ENCODE results near the gene BLOC1S6. TPM values are rescaled to one million over a fixed set of nuclear protein-coding genes. Genes with fewer than 3 reads are reported as not detected.

The BLOC1S6 gene
- total RNA-seq, 1 donor from 2014 or later, result 64.2 TPM

DNA sequence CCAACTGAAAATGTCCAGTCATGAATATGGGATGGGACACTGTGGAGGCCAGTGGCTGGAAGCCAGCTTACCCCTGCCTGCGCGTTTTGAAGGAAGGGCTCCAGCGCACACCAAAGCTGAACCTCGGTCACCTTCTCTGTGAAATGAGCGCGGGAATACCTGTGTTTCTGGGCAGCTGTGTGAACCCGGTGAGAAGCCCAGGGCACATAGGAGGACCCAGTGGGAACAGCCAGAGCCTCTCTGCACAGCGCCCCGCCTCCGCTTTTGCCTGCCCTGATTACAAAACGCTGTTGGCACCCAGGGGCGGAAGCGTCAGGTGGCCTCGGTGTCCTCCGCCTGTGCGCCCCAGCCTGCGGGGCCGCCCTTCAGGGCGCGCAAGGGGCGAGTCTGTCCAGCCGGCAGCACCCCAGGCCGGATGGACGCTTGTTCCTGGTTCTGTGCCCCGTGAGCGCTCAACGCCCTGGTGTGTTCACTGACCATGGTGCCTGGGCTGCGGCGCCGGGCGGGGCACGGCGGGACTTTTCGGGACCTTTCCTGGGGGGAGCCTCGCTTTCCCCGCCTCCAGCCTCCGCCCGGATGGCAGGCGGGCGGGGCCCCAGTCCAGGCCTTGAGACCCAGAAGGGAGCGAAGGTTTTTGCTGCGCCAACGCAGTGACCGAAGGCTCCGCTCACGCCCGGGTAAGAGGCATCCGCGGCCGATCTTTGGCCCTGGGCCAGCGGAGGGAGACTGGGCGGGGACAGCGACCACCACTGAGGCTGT, 47.4 kb downstream of the BLOC1S6 start, which contains the start of gene SQOR:
SQOR (plus strand) TSS at position 598 of the 759 bp plus-strand sequence. CDS start 23,895 bp downstream, outside the sequence.
- Histone ChIP-seq H3K27ac (ENCODE audit: low read depth, low read length) (no peak within 1 kb of the TSS), H3K4me2 (ENCODE audit: low read length) (peak within 1 kb of the TSS; percentile 88), H3K4me3 (ENCODE audit: insufficient read depth, low read depth, low read length) (peak within 1 kb of the TSS; percentile 68), H3K36me3 (ENCODE audit: insufficient read depth, low read length) (no peaks in the 10 kb centered on the region), H3K4me1 (ENCODE audit: insufficient read depth, low read length) (peaks cover 31% of the 10 kb centered on the region), H3K27me3 (ENCODE audit: insufficient read depth, low read length) (peaks cover 2% of the 10 kb centered on the region), H2AFZ (ENCODE audit: low read depth, low read length) (peak within 1 kb of the TSS; percentile 91), H4K20me1 (ENCODE audit: insufficient read depth, low read length) (no peaks in the 10 kb centered on the region), H3K9ac (ENCODE audit: low read length) (peak within 1 kb of the TSS; percentile 65), H3K79me2 (ENCODE audit: insufficient read depth, low read length) (no peaks in the 10 kb centered on the region), H3K9me3 (ENCODE audit: insufficient read depth, low read depth, low read length) (no peaks in the 10 kb centered on the region)
- peak; percentile 29 for DNase-seq (ENCODE audit: low read depth)
- H3K4me3 Mint-ChIP-seq (ENCODE audit: unreplicated experiment), result peak within 1 kb of the TSS; percentile 77
- no peak within 1 kb of the TSS for H3K27ac Mint-ChIP-seq (ENCODE audit: unreplicated experiment)
- peaks cover 5% of the 10 kb centered on the region for H3K9me3 Mint-ChIP-seq (ENCODE audit: unreplicated experiment)
- TF ChIP-seq EZH2 (IDR thresholded peaks at IDR 0.05; ENCODE audit: insufficient read depth, low read length), result no peak
- TF ChIP-seq, protein P1, sequence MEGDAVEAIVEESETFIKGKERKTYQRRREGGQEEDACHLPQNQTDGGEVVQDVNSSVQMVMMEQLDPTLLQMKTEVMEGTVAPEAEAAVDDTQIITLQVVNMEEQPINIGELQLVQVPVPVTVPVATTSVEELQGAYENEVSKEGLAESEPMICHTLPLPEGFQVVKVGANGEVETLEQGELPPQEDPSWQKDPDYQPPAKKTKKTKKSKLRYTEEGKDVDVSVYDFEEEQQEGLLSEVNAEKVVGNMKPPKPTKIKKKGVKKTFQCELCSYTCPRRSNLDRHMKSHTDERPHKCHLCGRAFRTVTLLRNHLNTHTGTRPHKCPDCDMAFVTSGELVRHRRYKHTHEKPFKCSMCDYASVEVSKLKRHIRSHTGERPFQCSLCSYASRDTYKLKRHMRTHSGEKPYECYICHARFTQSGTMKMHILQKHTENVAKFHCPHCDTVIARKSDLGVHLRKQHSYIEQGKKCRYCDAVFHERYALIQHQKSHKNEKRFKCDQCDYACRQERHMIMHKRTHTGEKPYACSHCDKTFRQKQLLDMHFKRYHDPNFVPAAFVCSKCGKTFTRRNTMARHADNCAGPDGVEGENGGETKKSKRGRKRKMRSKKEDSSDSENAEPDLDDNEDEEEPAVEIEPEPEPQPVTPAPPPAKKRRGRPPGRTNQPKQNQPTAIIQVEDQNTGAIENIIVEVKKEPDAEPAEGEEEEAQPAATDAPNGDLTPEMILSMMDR (IDR thresholded peaks at IDR 0.05; ENCODE audit: insufficient read depth, low read depth, low read length), result no peak
- H3K36me3 Mint-ChIP-seq (ENCODE audit: low read depth, unreplicated experiment), result no peaks in the 10 kb centered on the region
- H3K27me3 Mint-ChIP-seq (ENCODE audit: low read depth, unreplicated experiment), result peaks cover 11% of the 10 kb centered on the region
- peaks cover 10% of the 10 kb centered on the region for H3K4me1 Mint-ChIP-seq (ENCODE audit: low read depth, unreplicated experiment)
- FAIRE-seq, result no peak

GRCh38 chr15:45635191-45635638, 48.0 kb downstream of the BLOC1S6 start:
- Histone ChIP-seq H4K20me1 (ENCODE audit: insufficient read depth, low read length) (no peaks in the 10 kb centered on the region), H3K79me2 (ENCODE audit: insufficient read depth, low read length) (no peaks in the 10 kb centered on the region), H3K9ac (ENCODE audit: low read length) (peak overlapping the region; percentile 65), H3K27ac (ENCODE audit: low read depth, low read length) (no peak overlapping the region), H3K4me1 (ENCODE audit: insufficient read depth, low read length) (peaks cover 34% of the 10 kb centered on the region), H3K4me2 (ENCODE audit: low read length) (peak overlapping the region; percentile 88), H3K4me3 (ENCODE audit: insufficient read depth, low read depth, low read length) (peak overlapping the region; percentile 68), H3K27me3 (ENCODE audit: insufficient read depth, low read length) (peaks cover 2% of the 10 kb centered on the region), H3K36me3 (ENCODE audit: insufficient read depth, low read length) (no peaks in the 10 kb centered on the region), H2AFZ (ENCODE audit: low read depth, low read length) (peak overlapping the region; percentile 91), H3K9me3 (ENCODE audit: insufficient read depth, low read depth, low read length) (no peaks in the 10 kb centered on the region)
- Mint-ChIP-seq H3K27ac (ENCODE audit: unreplicated experiment) (no peak overlapping the region), H3K9me3 (ENCODE audit: unreplicated experiment) (peaks cover 5% of the 10 kb centered on the region), H3K4me1 (ENCODE audit: low read depth, unreplicated experiment) (peaks cover 13% of the 10 kb centered on the region), H3K4me3 (ENCODE audit: unreplicated experiment) (peak overlapping the region; percentile 77), H3K27me3 (ENCODE audit: low read depth, unreplicated experiment) (peaks cover 9% of the 10 kb centered on the region), H3K36me3 (ENCODE audit: low read depth, unreplicated experiment) (no peaks in the 10 kb centered on the region)
- DNase-seq (ENCODE audit: low read depth), result no peak
- TF ChIP-seq, protein P1 (IDR thresholded peaks at IDR 0.05; ENCODE audit: insufficient read depth, low read depth, low read length), result peak; percentile 27
- no peak for TF ChIP-seq EZH2 (IDR thresholded peaks at IDR 0.05; ENCODE audit: insufficient read depth, low read length)
- no peak for FAIRE-seq
